Activated T-helper 1 cell treated with Interleukin-2 at 50 U/mL for 16 hours (primary cell): ENCODE data around the gene ARHGAP24.
"Not testable (repeated sequence)": the region's sequence is repeated elsewhere in the genome, so short reads cannot be mapped to it uniquely, and the experiment has no call there.

ENCODE experiments used
- DNase-seq: peaks from one replicate; pipeline ENCODE4 v3.0.0-alpha.2; 2020; ENCODE audit warnings: low read depth

ARHGAP24 gene

GRCh38 chr4:85956293-85956945 is 481.5 kb downstream of the ARHGAP24 start:
- no peak for DNase-seq

GRCh38 chr4:85961887-85962286 is 486.9 kb downstream of the ARHGAP24 start:
- no peak for DNase-seq

- no peak for DNase-seq
Measured at GRCh38 chr4:85963231-85963630, 488.3 kb downstream of the ARHGAP24 start.

- DNase-seq: no peak
Measured at GRCh38 chr4:85964298-85964697, 489.3 kb downstream of the ARHGAP24 start.

- DNase-seq: not testable (repeated sequence)
Measured at GRCh38 chr4:85965017-85965416, 490.1 kb downstream of the ARHGAP24 start.

GRCh38 chr4:85965529-85965928 is 490.6 kb downstream of the ARHGAP24 start:
- no peak for DNase-seq

- DNase-seq: no peak
Measured at GRCh38 chr4:85966373-85966772, 491.4 kb downstream of the ARHGAP24 start.

- DNase-seq: no peak
Measured at GRCh38 chr4:85967872-85968271, 492.9 kb downstream of the ARHGAP24 start.

GRCh38 chr4:85968945-85969819 is 494.2 kb downstream of the ARHGAP24 start:
- DNase-seq: no peak

GRCh38 chr4:85970535-85970934 is 495.6 kb downstream of the ARHGAP24 start:
- no peak for DNase-seq

- DNase-seq: no peak
Measured at GRCh38 chr4:85979276-85979675, 504.3 kb downstream of the ARHGAP24 start.

GRCh38 chr4:85986266-85986665 is 511.3 kb downstream of the ARHGAP24 start:
- DNase-seq: no peak

GRCh38 chr4:85993641-85994040 is 518.7 kb downstream of the ARHGAP24 start:
- no peak for DNase-seq

GRCh38 chr4:85994576-85994975 is 519.6 kb downstream of the ARHGAP24 start:
- no peak for DNase-seq

- DNase-seq: no peak
Measured at GRCh38 chr4:85995361-85995760, 520.4 kb downstream of the ARHGAP24 start.

GRCh38 chr4:86001591-86001990 is 526.6 kb downstream of the ARHGAP24 start:
- DNase-seq: no peak

GRCh38 chr4:86004030-86004429 is 529.1 kb downstream of the ARHGAP24 start:
- DNase-seq: no peak

- no peak for DNase-seq
Measured at GRCh38 chr4:86006057-86006456, 531.1 kb downstream of the ARHGAP24 start.

GRCh38 chr4:86007042-86007441 is 532.1 kb downstream of the ARHGAP24 start:
- DNase-seq: no peak

- DNase-seq: no peak
Measured at GRCh38 chr4:86011117-86011516, 536.2 kb downstream of the ARHGAP24 start.

GRCh38 chr4:86013621-86014020 is 538.7 kb downstream of the ARHGAP24 start:
- DNase-seq: no peak

GRCh38 chr4:86014599-86014998 is 539.6 kb downstream of the ARHGAP24 start:
- DNase-seq: no peak
